NT2/D1 (cell line): ENCODE results near the gene IGF2R.

Experiments used
- YY1 ChIP-seq: IDR thresholded peaks from 2 replicates; pipeline ENCODE4 v1.6.1; 2011; ENCODE audit not compliant: insufficient read length, insufficient read depth
- ZNF274 ChIP-seq: IDR thresholded peaks from 2 replicates; pipeline ENCODE4 v1.6.1; 2011; ENCODE audit warnings: mild to moderate bottlenecking, low read depth, low read length

- TF ChIP-seq YY1, result no peak
- TF ChIP-seq ZNF274, result no peak
Measured at GRCh38 chr6:160005211-160005610, 36.3 kb downstream of the IGF2R start.
